Fibroblast of villous mesenchyme (primary cell): ENCODE measurements around the gene ABCB11. TPM values are rescaled to one million over a fixed set of nuclear protein-coding genes. Genes with fewer than 3 reads are reported as not detected.

ENCODE experiments used
- DNase-seq: peaks from one replicate; pipeline ENCODE4 v3.0.0-alpha.2; 2010; ENCODE audit warnings: low read depth
- H3K4me3 ChIP-seq: 2 replicates; pipeline ENCODE4 v1.5.1; 2011; ENCODE audit warnings: low read depth, mild to moderate bottlenecking, low read length
- total RNA-seq: library from RNA; depleted of rRNA; stranded (reverse); fragments of >200 nt; gene quantifications from 2 replicates; pipeline ENCODE4 v1.2.3, GENCODE V29; 2012
- TF ChIP-seq, protein P1 (sequence below): IDR thresholded peaks from 2 replicates; pipeline ENCODE4 v1.5.1; 2012; ENCODE audit warnings: low read depth, mild to moderate bottlenecking, low read length; ENCODE audit not compliant: insufficient read depth

The ABCB11 gene
- total RNA-seq, 1 donor, result under 0.01 TPM

DNA sequence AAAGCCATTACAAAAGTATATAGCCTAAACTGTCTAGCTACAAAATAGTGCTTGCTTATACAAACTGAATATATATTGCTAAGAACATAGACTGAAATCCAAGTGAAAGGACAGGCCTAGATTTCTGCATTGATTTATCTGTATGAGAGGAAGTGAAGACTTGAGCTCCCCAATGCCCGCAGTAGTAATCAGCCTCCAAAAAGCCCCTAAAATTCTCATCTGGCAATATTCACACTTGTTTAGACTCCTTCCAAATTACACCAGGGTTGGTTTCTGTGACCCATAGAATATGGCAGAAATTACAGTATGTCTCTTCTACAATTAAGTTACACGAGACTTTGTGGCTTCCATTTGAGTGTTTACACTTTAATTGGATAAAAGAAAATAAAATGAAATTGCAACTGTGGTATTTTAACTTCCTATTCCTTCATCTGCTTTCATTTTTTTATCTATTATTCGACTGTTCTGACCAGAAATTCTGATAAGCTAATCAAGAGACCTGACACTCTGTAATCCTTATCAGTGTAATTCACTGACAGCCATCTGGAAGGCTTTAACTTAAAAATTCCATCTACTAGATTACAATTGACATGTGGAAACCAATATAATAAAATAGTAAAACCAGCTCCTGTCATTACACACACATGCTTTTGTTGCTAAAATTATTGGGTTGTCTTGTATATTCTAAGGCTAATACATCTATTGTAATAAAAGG is 21.1 kb downstream of the ABCB11 start:
- TF ChIP-seq, protein P1, sequence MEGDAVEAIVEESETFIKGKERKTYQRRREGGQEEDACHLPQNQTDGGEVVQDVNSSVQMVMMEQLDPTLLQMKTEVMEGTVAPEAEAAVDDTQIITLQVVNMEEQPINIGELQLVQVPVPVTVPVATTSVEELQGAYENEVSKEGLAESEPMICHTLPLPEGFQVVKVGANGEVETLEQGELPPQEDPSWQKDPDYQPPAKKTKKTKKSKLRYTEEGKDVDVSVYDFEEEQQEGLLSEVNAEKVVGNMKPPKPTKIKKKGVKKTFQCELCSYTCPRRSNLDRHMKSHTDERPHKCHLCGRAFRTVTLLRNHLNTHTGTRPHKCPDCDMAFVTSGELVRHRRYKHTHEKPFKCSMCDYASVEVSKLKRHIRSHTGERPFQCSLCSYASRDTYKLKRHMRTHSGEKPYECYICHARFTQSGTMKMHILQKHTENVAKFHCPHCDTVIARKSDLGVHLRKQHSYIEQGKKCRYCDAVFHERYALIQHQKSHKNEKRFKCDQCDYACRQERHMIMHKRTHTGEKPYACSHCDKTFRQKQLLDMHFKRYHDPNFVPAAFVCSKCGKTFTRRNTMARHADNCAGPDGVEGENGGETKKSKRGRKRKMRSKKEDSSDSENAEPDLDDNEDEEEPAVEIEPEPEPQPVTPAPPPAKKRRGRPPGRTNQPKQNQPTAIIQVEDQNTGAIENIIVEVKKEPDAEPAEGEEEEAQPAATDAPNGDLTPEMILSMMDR, result no peak
- no peak overlapping the region for H3K4me3 ChIP-seq
- DNase-seq, result no peak

DNA sequence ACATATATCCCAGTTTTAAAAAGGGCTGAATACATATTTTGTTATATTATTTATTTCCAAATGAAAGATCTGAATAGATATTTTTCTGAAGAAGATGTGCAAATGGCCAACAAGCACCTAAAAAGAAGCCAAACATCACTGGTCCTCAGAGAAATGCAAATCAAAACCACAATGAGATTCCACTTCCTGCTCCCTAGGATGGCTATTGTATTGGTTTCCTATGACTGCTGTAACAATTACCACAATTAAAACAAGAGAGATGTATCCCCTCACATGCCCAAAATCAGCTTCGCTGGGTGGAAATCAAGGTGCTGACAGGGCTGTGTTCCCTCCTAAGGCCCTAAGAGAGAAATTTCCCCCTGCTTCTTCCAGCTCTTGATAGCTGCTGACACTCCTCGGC is 23.2 kb downstream of the ABCB11 start:
- TF ChIP-seq, protein P1, result no peak
- H3K4me3 ChIP-seq, result no peak overlapping the region
- DNase-seq, result no peak

DNA sequence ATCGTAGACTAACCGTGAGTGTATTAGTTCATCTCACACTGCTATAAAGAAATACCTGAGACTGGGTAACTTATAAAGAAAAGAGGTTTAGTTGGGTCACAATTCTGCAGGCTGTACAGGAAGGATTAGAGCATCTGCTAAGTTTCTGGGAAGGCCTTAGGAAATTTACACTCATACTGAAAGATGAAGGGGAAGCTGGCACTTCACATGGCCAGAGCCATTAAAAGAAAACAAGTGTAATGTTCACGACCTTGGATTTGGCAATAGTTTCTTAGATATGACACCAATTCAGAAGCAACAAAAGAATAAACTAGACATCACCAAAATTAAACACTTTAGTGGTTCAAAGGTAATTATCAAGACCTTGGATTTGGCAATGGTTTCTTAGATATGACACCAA is 23.8 kb downstream of the ABCB11 start:
- no peak overlapping the region for H3K4me3 ChIP-seq
- DNase-seq, result no peak
- TF ChIP-seq, protein P1, result no peak

DNA sequence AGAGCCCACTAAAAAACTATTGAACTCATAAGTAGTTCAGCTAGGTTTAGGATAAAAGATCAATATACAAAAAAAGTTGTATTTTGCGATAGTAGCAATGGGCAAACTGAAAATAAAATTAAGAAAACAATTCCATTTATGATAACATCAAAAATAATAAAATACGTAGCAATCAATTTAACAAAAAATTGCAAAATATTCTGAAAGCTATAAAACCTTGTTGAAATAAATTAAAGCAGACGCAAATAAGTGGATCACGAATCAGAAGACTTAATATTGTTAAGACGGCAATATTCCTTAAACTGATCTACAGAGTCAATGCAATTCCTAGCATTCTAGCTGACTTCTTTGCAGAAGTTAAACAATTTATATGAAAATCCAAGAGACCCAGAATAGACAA is 24.5 kb downstream of the ABCB11 start:
- no peak overlapping the region for H3K4me3 ChIP-seq
- TF ChIP-seq, protein P1, result no peak
- DNase-seq, result no peak

DNA sequence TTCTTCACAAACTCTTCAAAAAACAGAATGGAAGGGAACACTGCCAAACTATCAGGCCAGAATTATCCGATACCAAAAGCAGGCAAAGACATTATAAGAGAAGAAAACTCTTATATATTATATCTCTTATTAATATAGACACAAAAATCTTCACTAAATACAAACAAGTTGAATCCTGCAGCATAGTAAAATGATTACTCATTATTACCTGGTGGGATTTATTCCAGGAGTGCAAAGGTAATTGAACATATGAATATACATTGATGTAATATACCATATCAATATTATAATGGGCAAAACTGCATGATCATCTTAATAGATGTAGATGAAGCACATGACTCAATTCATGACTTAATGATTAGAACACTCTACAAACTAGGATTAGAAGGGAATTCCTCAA is 25.1 kb downstream of the ABCB11 start:
- H3K4me3 ChIP-seq, result no peak overlapping the region
- TF ChIP-seq, protein P1, result no peak
- no peak for DNase-seq

DNA sequence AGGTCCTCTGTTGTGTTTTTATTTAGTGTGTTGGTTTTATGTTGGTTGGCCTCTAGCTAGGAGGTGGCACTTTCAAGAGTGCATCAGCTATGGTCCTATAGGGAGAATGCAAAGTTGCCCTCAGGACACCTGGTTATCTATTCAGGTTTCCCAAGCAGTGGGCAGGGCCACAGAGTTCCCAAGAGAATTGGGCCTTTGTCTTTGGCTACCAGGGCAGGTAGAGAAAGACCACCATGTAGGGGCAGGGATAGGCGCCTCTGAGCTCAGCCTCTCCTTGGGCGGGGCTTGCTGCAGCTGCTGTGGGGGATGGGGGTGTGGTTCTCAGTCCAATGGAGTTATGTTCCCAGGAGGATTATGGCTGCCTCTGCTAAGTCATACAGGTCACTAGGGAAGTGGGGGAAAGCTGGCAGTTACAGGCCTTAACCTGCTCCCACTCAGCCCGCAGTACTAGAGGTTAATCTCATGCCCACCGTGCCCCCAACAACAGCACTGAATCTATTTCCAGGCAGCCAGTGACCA is 26.0 kb downstream of the ABCB11 start:
- no peak overlapping the region for H3K4me3 ChIP-seq
- TF ChIP-seq, protein P1, result no peak
- no peak for DNase-seq

DNA sequence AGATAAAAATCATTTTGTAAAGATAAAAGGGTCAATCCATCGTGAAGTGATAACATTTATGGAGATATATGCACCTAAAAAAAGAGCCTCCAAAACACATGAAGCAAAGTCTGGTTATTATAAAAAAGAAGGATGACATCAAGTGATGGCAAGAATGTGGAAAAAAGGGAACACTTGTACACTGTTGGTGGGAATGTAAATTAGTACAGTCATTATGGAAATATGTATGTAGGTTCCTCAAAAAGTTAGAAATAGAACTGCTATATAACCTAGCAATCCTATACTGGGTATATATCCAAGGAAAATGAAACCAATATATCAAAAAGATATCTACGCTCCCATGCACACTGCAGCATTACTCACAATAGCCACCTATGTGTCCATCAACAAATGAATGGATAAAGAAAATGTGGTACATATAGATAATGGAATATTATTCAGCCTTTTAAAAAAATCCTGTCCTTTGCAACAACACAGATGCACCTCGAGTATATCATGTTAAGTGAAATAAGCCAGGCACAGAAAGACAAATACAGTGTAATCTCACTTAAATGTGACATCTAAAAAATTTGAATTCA is 28.9 kb downstream of the ABCB11 start:
- no peak for DNase-seq
- H3K4me3 ChIP-seq, result no peak overlapping the region
- TF ChIP-seq, protein P1, result no peak
